Renal pelvis (tissue), 4 donors: ENCODE data around the gene KIF1A. TPM values are rescaled to one million over a fixed set of nuclear protein-coding genes. Genes with fewer than 3 reads are reported as not detected.

Experiments used
- DNase-seq: peaks from one replicate; pipeline ENCODE4 v3.0.0-alpha.2; 2013
- polyA plus RNA-seq, 3 donors: library from polyadenylated mRNA; unstranded; fragments of 120-200 nt; gene quantifications; one replicate each; pipeline ENCODE4 v1.2.1, GENCODE V29; 2013; ENCODE audit not compliant: insufficient read length in 3 of 3

KIF1A gene
- polyA plus RNA-seq, 3 donors, result 12.3 to 17.8 (median 14.7) TPM

- DNase-seq, result no peak
These were observed 99.1 kb downstream of the KIF1A start for GRCh38 chr2:240720686-240721595.

GRCh38 chr2:240719676-240720545 is 100.1 kb downstream of the KIF1A start:
- DNase-seq, result no peak

- DNase-seq, result no peak
These were observed 101.0 kb downstream of the KIF1A start for GRCh38 chr2:240718896-240719490.

- no peak for DNase-seq
These were observed 102.1 kb downstream of the KIF1A start for GRCh38 chr2:240717681-240718581.

DNA sequence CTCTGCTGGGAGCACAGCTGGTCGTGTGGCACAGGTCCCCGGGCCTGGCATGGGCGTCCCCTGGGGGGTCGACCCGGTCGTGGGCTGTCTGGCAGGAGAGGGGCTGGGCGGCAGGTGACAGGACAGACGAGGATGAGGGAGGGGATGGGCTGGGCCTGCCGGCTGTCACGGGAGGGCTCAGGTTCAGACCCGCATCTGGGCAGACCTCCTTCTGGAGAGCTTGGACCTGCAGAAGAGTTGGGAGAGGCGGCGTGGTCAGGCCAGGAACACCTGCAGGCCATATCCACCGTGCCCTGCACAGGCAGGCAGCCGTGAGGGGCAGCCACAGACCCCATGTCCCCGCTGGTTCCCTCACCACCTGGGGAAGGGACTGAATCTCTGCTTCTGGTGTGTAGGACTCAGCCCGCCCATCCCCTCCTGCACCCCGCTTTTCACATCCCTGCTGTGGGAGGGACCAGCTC is 102.8 kb downstream of the KIF1A start:
- no peak for DNase-seq

DNA sequence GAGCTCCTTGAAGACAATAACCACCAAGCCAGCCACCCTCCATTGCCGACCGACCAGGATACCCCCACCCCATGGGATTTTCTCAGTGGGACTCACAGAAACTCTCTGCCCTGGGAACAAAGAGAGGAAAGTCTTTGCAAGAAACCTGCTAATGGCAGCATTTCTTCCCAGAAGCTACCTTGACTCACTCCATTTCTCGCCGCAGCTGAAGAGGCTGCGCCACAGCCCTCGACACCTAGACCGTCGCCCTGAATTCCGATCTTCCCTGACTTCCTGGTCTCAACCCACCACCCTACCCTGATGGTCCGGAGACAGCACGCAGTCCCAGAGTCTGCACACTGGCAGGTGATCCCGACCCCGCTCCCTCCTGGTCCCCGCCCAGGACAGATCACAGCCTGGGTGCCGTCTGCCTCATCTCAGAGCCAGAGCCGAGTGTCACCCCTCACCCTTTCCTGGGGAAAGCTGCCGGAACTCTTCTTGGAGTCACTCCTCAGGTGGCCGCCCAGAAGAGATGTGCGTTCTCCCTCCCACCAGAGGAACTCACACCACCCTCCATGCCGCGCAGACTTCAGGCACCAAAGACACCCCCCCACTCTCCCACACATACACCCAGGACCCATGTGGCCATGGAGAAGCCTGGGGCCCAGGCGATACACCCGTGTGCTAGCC is 103.8 kb downstream of the KIF1A start:
- DNase-seq, result no peak

GRCh38 chr2:240714747-240715725 is 105.0 kb downstream of the KIF1A start:
- DNase-seq, result no peak

- no peak for DNase-seq
These were observed 105.9 kb downstream of the KIF1A start for GRCh38 chr2:240713928-240714746.

GRCh38 chr2:240713071-240713927 is 106.7 kb downstream of the KIF1A start:
- DNase-seq, result no peak

DNA sequence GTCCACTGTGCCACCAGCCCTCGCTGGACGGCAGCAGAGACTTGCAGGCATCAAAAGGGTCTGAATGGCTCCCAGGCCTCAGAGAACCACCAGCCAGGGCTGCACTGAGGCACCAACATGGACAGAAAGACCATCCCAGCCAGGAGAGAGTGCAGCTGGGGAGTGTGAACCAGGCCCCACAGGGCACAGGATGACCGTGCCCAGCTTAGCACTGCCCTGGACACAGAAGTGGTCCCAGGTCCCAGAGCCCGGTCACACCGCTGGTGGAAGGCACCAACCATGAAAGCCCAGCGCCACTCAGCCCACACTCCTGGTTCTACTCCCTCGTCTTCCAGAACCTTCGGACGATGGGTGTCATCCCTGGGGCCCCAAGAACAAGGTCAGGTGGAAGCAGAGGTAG is 107.9 kb downstream of the KIF1A start:
- DNase-seq, result no peak

GRCh38 chr2:240711701-240712100 is 108.3 kb downstream of the KIF1A start:
- no peak for DNase-seq

- no peak for DNase-seq
These were observed 108.7 kb downstream of the KIF1A start for GRCh38 chr2:240711296-240711695.

- no peak for DNase-seq
These were observed 111.6 kb downstream of the KIF1A start for GRCh38 chr2:240708457-240708856.

DNA sequence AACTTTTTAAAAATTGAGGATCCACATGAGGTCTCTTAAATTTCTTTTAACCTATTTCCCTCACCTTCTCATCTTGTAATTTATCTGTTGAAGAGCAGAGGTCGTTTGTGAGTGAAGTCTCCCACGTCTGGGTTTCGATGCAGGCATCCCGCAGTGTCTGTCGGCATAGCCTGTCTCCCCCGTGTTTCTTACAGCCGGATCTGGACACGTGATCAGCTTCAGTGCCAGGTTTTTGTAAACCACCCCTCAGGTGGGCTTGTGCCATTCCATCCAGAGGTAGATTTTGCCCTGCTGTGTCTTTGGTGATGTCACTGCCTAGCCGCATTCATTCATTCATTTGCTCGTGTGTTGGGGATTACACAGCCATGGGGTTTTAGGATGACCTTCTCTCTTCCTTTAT is 112.2 kb downstream of the KIF1A start:
- DNase-seq, result peak; percentile 49

- DNase-seq, result peak; percentile 58
These were observed 112.8 kb downstream of the KIF1A start for GRCh38 chr2:240707043-240707756.

DNA sequence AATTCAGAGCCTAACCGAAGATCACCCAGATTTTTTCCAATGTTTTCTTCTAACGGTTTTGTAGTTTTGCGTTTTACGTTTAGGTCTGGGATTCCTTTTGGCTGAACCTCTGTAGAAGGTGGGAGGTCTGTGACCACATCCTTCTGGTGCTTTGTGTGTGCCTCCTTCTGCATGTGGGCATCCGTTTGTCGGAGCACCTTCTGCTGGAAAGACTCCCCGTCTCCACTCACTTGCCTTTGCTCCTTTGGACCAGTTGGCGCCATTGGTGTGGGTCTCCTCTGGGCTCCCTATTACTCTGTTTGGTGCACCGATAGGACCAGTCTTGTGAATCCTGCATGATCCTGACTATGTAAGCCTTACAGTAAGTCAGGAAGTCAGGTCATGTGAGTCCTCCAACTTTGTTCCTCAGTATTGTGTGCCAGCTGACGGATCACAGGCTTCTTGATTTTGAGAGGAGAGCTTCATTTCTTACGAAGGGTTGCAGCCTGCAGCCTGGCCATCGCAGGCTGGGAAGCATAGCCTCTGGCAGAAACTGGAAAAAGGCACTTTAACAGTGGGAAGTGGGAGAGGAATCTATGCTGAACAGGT is 114.7 kb downstream of the KIF1A start:
- DNase-seq, result no peak
